GM13977 (cell line): ENCODE results near the gene CCDC185.

ENCODE experiments used
- DNase-seq: peaks from one replicate; pipeline ENCODE4 v3.0.0; 2012; ENCODE audit warnings: low spot score
- in situ Hi-C: fragments of 300-500 bp; cut with MboI; formaldehyde crosslinking; loops from one replicate; pipeline ENCODE4 v1.12.0; 2022; ENCODE audit warnings: low sequenced_read_pairs, low pct_unique_long_range_greater_than_20kb, mixed read lengths, inconsistent platforms; ENCODE audit not compliant: unreplicated experiment
- TF ChIP-seq, protein P1 (sequence below): IDR thresholded peaks from 2 replicates; pipeline ENCODE4 v1.5.1; 2012; ENCODE audit warnings: mild to moderate bottlenecking, control low read depth; ENCODE audit not compliant: insufficient read depth; ENCODE audit errors: extremely low read depth, missing control alignments

The CCDC185 gene

DNA sequence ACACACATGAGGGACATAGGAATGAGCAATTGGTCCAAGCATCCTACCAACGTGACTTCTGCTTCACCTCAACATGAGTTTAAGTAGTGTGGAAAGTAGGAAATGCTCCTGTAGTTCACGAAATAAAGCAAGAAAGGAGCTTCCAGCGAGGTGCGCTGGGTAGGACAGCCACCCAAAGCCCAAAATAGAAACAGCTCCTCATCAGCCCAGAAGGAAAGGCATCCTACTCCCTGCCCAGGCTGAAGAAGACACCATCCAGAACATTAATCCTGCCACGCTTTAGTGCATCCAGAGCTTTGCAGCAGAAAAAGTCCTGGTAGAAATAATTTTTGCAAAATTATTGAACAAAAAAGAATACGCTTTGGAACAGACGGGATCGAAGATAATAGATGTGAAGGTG, 25.9 kb downstream of the CCDC185 start:
- in situ Hi-C loops, result no loop called here
- DNase-seq, result no peak
- TF ChIP-seq, protein P1, sequence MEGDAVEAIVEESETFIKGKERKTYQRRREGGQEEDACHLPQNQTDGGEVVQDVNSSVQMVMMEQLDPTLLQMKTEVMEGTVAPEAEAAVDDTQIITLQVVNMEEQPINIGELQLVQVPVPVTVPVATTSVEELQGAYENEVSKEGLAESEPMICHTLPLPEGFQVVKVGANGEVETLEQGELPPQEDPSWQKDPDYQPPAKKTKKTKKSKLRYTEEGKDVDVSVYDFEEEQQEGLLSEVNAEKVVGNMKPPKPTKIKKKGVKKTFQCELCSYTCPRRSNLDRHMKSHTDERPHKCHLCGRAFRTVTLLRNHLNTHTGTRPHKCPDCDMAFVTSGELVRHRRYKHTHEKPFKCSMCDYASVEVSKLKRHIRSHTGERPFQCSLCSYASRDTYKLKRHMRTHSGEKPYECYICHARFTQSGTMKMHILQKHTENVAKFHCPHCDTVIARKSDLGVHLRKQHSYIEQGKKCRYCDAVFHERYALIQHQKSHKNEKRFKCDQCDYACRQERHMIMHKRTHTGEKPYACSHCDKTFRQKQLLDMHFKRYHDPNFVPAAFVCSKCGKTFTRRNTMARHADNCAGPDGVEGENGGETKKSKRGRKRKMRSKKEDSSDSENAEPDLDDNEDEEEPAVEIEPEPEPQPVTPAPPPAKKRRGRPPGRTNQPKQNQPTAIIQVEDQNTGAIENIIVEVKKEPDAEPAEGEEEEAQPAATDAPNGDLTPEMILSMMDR, result no peak

DNA sequence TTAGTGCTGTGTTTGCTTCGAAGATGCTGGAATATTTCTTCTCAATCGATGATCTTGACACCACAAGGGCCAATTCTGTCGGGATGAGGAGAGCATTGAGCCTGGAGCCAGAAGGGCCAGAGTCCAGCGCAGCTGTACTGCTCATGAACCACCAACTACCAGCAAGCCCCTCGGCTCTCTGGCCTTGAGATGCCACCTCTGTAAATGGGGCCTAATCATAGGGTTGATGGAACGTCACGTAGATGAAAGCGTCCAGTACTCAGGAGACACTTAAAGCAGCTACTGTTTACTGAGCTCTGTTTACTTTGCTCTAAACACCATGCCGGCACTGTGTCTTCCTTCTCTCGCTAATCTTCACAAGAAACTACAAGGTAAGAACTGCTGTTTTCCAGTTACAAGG, 26.3 kb downstream of the CCDC185 start:
- in situ Hi-C loops, result no loop called here
- no peak for DNase-seq
- TF ChIP-seq, protein P1, result no peak

DNA sequence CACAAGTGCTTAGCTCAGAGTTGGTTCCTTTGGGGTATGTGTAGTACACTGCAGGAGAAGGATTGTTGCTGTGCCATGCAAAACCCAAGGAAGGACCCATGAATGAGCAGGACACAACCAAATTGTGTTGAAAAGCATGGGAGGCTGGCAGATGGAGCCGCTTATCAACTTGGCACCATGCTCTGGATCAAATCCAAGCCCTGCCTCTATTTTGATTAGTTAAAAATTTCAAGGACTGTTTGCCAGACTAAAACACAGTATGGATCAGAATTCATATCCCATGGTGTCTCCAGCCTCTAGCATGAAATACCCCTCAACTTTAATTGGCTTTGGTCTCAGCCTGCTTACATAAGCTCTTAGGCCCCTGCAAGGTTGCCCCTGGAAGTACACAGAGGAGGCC, 27.8 kb downstream of the CCDC185 start:
- DNase-seq, result no peak
- in situ Hi-C loops, result no loop called here

DNA sequence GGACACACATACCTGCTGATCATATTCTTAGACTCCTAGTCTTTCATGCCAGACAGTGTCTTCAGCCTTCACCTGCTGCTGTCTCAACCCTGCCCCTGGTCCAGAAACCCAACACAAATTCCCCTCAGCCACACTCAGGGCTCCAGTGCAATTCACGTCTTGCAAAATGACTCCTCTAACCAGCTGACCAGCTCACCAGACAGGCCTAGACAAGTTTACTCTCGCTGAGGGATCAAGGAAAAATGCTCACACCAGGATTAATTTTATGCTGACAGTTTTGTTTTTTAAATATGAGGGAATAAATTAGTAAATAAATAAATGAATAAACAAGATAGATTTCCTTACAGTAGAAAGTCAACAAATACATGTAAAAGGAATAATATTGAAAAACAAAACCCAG, 28.5 kb downstream of the CCDC185 start:
- in situ Hi-C loops, result no loop called here
- TF ChIP-seq, protein P1, result no peak
- DNase-seq, result no peak

More for the DNA sequence above, 27.8 kb downstream of the CCDC185 start:
- TF ChIP-seq, protein P1, result no peak

DNA sequence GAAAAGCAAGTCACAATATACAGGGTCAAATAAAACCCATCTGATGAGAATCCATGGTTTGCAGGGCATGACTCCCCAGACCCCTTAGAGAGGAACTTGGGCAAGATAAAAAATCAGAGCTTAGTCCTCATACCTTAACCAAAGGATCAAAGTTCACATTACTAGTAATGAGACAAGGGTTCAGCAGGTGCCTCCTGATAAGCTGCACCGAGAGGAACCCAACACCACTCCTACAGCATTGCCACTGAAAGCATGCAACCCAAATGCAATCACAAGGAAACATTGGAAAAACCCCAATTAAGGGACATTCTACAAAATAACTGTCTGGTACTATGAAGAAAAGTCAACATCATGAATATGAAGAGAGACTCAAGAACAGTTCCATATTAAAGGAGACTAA, 29.7 kb downstream of the CCDC185 start:
- TF ChIP-seq, protein P1, result no peak
- no peak for DNase-seq
- in situ Hi-C loops, result no loop called here

DNA sequence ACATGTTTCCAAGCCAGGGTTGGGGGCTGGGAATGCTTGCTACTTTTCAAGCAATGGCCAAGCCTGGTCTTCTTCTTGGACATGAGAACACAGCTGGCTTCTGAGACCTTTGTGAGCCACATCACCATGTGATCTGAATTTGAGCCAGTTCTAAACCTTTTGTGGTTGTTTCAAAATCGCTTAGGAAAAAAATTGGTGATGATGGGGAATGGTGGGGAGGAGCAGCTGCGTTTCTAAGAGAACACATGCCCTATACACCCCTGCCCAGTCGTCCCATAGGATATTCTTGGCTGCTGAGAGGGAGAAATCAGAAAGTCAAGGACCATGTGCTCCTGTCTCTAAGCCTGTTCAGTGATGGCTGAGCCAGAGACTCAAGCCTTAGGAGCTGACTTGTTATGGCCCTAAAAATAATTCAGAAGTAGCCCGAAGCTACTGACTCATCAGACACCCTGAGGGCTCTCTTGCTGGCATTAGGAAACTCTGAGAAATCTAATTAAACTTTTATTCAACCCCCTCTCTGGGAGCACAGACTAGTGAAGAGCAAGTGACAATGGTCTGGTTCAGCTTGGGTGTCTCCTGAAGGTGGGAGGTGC, 30.5 kb downstream of the CCDC185 start:
- in situ Hi-C loops, result no loop called here
- TF ChIP-seq, protein P1, result no peak
- DNase-seq, result no peak
